ENCODE measurements around the gene ZP1. TPM values are rescaled to one million over a fixed set of nuclear protein-coding genes. Genes with fewer than 3 reads are reported as not detected.

Gene ZP1
- total and polyA plus RNA-seq, 2 of the 13 experiments (the other 11 are each of a cell fraction or from before 2014, with no cell fraction given), result 0.16 TPM; not detected in 1

GRCh38 chr11:60844870-60845221 lies 22.5 kb upstream of the ZP1 start (continued):
- TF ChIP-seq FOXP4 (CRISPR knock-in tag; IDR thresholded peaks at IDR 0.05) (peak; percentile 93), ARHGAP35 (CRISPR knock-in tag; IDR thresholded peaks at IDR 0.05; ENCODE audit: borderline replicate concordance) (no peak), ZNF33A (CRISPR knock-in tag; IDR thresholded peaks at IDR 0.05; ENCODE audit: borderline replicate concordance) (no peak), PATZ1 (CRISPR knock-in tag; IDR thresholded peaks at IDR 0.05) (peak; percentile 87), HNRNPL (IDR thresholded peaks at IDR 0.05; ENCODE audit: low read depth, low read length) (no peak), ZNF616 (CRISPR knock-in tag; IDR thresholded peaks at IDR 0.05; ENCODE audit: low read depth) (no peak), NFIC (IDR thresholded peaks at IDR 0.05; ENCODE audit: low read length) (peak; percentile 65; the same call in 1 of the 2 replicates), NR2F6 (IDR thresholded peaks at IDR 0.05) (peak; percentile 84), NR2F6 (CRISPR knock-in tag; IDR thresholded peaks at IDR 0.05) (peak; percentile 73), KDM5A (IDR thresholded peaks at IDR 0.05; ENCODE audit: borderline replicate concordance, low read length) (no peak; the same call in 1 of the 2 replicates), ELF3 (CRISPR knock-in tag; IDR thresholded peaks at IDR 0.05) (peak; percentile 24; the same call in 1 of the 2 replicates), FOXO1 (CRISPR knock-in tag; IDR thresholded peaks at IDR 0.05) (peak; percentile 86), PHF21A (CRISPR knock-in tag; IDR thresholded peaks at IDR 0.05) (peak; percentile 78), SOX5 (CRISPR knock-in tag; IDR thresholded peaks at IDR 0.05; ENCODE audit: borderline replicate concordance) (peak; percentile 97), RFX3 (CRISPR knock-in tag; IDR thresholded peaks at IDR 0.05) (peak; percentile 65), ZNF3 (CRISPR knock-in tag; IDR thresholded peaks at IDR 0.05) (no peak), RBM39 (IDR thresholded peaks at IDR 0.05; ENCODE audit: low read depth, low read length, poor library complexity, severe bottlenecking) (no peak), HHEX (CRISPR knock-in tag; IDR thresholded peaks at IDR 0.05) (peak; percentile 70), SUZ12 (IDR thresholded peaks at IDR 0.05; ENCODE audit: low read depth, low read length) (no peak), ARNTL (CRISPR knock-in tag; IDR thresholded peaks at IDR 0.05) (peak; percentile 68), SMAD1 (CRISPR knock-in tag; IDR thresholded peaks at IDR 0.05; ENCODE audit: borderline replicate concordance, low read depth) (no peak), ATF2 (CRISPR knock-in tag; IDR thresholded peaks at IDR 0.05) (peak; percentile 55), ETV5 (CRISPR knock-in tag; IDR thresholded peaks at IDR 0.05; ENCODE audit: borderline replicate concordance) (peak; percentile 19; the same call in 1 of the 2 replicates), RFXANK (CRISPR knock-in tag; IDR thresholded peaks at IDR 0.05) (no peak), HNRNPH1 (optimal IDR thresholded peaks at IDR 0.05; ENCODE audit: low read depth, low read length) (no peak), SIN3A (IDR thresholded peaks at IDR 0.05; ENCODE audit: borderline replicate concordance, low read depth, low read length) (0 out of 2 replicates have a peak, but pooled peaks have one; percentile 52), ZBTB25 (CRISPR knock-in tag; IDR thresholded peaks at IDR 0.05) (0 out of 2 replicates have a peak, but pooled peaks have one; percentile 54), HDAC2 (CRISPR knock-in tag; IDR thresholded peaks at IDR 0.05) (peak; percentile 82; the same call in 1 of the 2 replicates)
